Fibroblast of mammary gland (primary cell): Measurements from ENCODE around the gene BET1.

Experiments
- DNase-seq: peaks from one replicate; pipeline ENCODE4 v3.0.0-alpha.2; 2010; ENCODE audit warnings: low read depth
- H3K4me3 ChIP-seq: 2 replicates; pipeline ENCODE4 v1.5.1; 2011; ENCODE audit warnings: low read depth, mild to moderate bottlenecking, low read length, moderate library complexity; ENCODE audit not compliant: control insufficient read depth
- TF ChIP-seq, protein P1 (sequence below): conservative IDR thresholded peaks from 2 replicates; pipeline ENCODE4 v1.5.1; 2011; ENCODE audit warnings: low read depth, low read length, inconsistent platforms; ENCODE audit not compliant: control insufficient read depth, insufficient read depth

Gene BET1

DNA sequence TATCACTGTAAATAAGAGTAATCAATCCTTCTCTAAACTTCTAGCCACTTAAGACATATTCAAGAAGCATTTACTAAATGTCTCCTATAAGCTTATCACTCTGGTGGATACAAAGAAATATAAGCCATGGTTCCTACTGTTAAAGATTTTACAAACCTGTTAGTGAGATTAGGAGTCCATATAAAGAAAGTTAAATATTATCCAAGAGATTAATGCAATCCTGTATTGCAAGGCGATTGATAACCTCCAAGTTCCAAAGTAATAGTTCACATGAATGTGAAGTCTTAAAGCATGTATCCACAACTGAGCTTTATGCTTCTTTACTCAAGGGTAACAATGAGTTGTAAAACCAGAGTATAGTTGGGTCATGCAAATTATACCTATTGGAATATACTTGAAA is 12.6 kb upstream of the BET1 start:
- TF ChIP-seq, protein P1, sequence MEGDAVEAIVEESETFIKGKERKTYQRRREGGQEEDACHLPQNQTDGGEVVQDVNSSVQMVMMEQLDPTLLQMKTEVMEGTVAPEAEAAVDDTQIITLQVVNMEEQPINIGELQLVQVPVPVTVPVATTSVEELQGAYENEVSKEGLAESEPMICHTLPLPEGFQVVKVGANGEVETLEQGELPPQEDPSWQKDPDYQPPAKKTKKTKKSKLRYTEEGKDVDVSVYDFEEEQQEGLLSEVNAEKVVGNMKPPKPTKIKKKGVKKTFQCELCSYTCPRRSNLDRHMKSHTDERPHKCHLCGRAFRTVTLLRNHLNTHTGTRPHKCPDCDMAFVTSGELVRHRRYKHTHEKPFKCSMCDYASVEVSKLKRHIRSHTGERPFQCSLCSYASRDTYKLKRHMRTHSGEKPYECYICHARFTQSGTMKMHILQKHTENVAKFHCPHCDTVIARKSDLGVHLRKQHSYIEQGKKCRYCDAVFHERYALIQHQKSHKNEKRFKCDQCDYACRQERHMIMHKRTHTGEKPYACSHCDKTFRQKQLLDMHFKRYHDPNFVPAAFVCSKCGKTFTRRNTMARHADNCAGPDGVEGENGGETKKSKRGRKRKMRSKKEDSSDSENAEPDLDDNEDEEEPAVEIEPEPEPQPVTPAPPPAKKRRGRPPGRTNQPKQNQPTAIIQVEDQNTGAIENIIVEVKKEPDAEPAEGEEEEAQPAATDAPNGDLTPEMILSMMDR, result no peak
- no peak for DNase-seq

DNA sequence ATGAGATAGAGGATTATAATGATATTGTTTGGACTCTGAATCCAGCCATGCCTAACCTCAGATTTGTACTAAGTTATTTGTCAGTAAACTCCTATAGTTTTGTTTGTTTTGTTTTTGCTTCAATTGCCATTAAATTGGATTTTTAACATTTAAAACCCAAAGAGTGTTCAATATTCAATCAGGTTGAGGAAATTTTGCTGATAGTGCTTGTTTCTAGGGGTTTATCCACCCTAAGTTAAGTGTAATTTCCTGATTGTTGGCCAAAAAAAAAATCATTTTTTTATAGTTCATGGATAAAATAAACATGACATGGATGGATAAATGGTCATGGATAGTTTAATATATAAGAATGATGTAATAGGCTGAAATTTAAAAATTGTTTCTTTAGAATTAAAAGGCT is 11.4 kb upstream of the BET1 start:
- TF ChIP-seq, protein P1, result no peak
- no peak for DNase-seq
- H3K4me3 ChIP-seq, result no peak overlapping the region

More for the DNA sequence above, 12.6 kb upstream of the BET1 start:
- H3K4me3 ChIP-seq, result no peak overlapping the region

- DNase-seq, result no peak
- TF ChIP-seq, protein P1, result no peak
- H3K4me3 ChIP-seq, result no peak overlapping the region
Measured at GRCh38 chr7:94012746-94013145, 8.6 kb upstream of the BET1 start.

GRCh38 chr7:94011714-94012353 is 7.7 kb upstream of the BET1 start:
- DNase-seq, result no peak
- TF ChIP-seq, protein P1, result no peak
- no peak overlapping the region for H3K4me3 ChIP-seq

DNA sequence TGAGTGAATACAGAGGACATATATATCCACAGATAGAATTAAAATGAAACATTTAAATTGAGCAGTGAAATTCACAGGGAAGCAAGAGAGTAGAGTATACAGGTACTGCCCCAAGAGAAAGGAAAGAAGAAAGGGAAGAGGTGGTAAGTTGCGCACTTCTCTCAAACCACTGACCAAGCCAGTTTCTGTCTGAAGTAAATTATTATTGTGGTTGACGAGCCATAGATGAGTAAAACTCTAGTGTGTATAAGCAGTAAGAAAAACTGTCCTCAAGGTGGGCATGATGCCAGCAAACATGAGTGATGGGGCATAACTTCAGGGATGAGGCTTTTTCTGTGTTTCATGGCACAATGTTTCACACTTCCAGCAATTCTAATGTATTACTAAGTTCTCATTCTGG is 4.4 kb upstream of the BET1 start:
- DNase-seq, result peak; percentile 69
- TF ChIP-seq, protein P1, result no peak
- no peak overlapping the region for H3K4me3 ChIP-seq

DNA sequence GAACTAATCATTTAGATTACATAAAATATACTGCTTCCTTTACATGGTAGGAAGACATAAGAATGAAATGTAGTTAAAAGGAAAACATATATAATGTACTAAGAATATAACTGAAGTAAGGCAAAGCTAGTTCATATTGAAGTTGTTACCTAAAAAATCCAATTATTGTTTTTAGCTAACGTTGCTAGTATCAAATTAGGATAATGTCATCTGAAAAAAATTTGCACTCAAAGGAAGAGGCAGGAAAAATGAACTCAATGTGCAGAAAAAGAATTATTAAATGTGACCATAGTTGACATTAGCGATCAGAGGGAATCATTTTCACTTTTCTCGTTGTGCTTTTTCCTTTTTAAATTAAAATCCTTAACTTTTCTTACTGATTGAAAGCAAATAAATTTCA is 1.6 kb upstream of the BET1 start:
- no peak for DNase-seq
- TF ChIP-seq, protein P1, result no peak
- no peak overlapping the region for H3K4me3 ChIP-seq

GRCh38 chr7:94003446-94004023 is 620 bp downstream of the BET1 start:
- TF ChIP-seq, protein P1, result no peak
- peak overlapping the region; percentile 85 for H3K4me3 ChIP-seq
- DNase-seq, result peak; percentile 40
